ENCODE results near the gene SPN. TPM values are rescaled to one million over a fixed set of nuclear protein-coding genes. Genes with fewer than 3 reads are reported as not detected.

The SPN gene
- total RNA-seq, 1 experiment from 2014 or later = 0.47 TPM

GRCh38 chr16:29643596-29643995 lies 19.5 kb upstream of the SPN start (continued):
- no peak for TF ChIP-seq ZBTB33 (IDR thresholded peaks at IDR 0.05; ENCODE audit: extremely low read depth, insufficient replicate concordance, low read length)
- no peak for TF ChIP-seq POLR2A (IDR thresholded peaks at IDR 0.05; ENCODE audit: borderline replicate concordance, extremely low read depth, insufficient read depth, insufficient read length)
- TF ChIP-seq SIN3A (IDR thresholded peaks at IDR 0.05; ENCODE audit: low read depth) = no peak
- TF ChIP-seq FOSL1 (IDR thresholded peaks at IDR 0.05; ENCODE audit: low read depth) = no peak
- TF ChIP-seq JUND (IDR thresholded peaks at IDR 0.05) = no peak
- no peak for TF ChIP-seq CTCF (IDR thresholded peaks at IDR 0.05 in 2 of 3, conservative IDR thresholded peaks at IDR 0.05 in 1 of 3; ENCODE audit: borderline replicate concordance in 1 of 3, insufficient read depth in 1 of 3, low read depth in 2 of 3, low read length in 2 of 3)
- no peak for TF ChIP-seq MAX (IDR thresholded peaks at IDR 0.05)
- TF ChIP-seq EZH2 (IDR thresholded peaks at IDR 0.05) = no peak

- H3K36me3 ChIP-seq (ENCODE audit: control insufficient read depth in 1 of 2, insufficient read depth in 2 of 2, low read length in 2 of 2) = no peaks in the 10 kb centered on the region
- H4K20me1 ChIP-seq (ENCODE audit: insufficient read depth) = no peaks in the 10 kb centered on the region
- ChIA-PET POLR2A (interaction anchor here (0.7 kb wide), 1 partner anchor 11 kb away, joined by 3 read pairs; no protein-coding TSS in a partner anchor), CTCF (no interaction called here), RAD21 (ENCODE audit: low non-redundant PET in 1 of 2, low total read pairs in 2 of 2, uncharacterized antibody in 2 of 2, unreplicated experiment in 2 of 2) (no interaction called here)
- H2AFZ ChIP-seq (ENCODE audit: low read depth, low read length, poor library complexity, severe bottlenecking) = no peak overlapping the region
- no peaks in the 10 kb centered on the region for H3K9me2 ChIP-seq (ENCODE audit: insufficient read depth)
- no peaks in the 10 kb centered on the region for H3K27me3 ChIP-seq (ENCODE audit: insufficient read depth, low read length)
- no peak for ATAC-seq
- no peaks in the 10 kb centered on the region for H3K4me1 ChIP-seq (ENCODE audit: control insufficient read depth in 1 of 2, insufficient read depth in 2 of 2, low read length in 2 of 2)
- BruUV-seq (replicated peaks) = no TSS peak
- no peaks in the 10 kb centered on the region for H3K79me2 ChIP-seq (ENCODE audit: insufficient read depth, low read length)
- H3K4me2 ChIP-seq (ENCODE audit: low read length) = no peak overlapping the region
- DNase-seq (ENCODE audit: low read depth, low spot score) = no peak
- H3K9ac ChIP-seq (ENCODE audit: low read length) = no peak overlapping the region
- no peak overlapping the region for H3K27ac ChIP-seq (ENCODE audit: low read depth, low read length)
- no peaks in the 10 kb centered on the region for H3K9me3 ChIP-seq (ENCODE audit: control insufficient read depth in 1 of 2, insufficient read depth in 1 of 2, low read depth in 1 of 2, low read length in 2 of 2)
- intact Hi-C loops (cut with micrococcal nuclease) = no loop called here
- H3K4me3 ChIP-seq (replicated peaks in 1 of 2; ENCODE audit: low read depth in 1 of 2, low read length in 2 of 2) = no peak overlapping the region
- TF ChIP-seq EGR1 (IDR thresholded peaks at IDR 0.05; ENCODE audit: low read depth) = no peak
- no peak for TF ChIP-seq CBX3 (IDR thresholded peaks at IDR 0.05; ENCODE audit: low read depth)
- no peak for TF ChIP-seq ZFX (IDR thresholded peaks at IDR 0.05)
- TF ChIP-seq POLR2A (IDR thresholded peaks at IDR 0.05; ENCODE audit: borderline replicate concordance, extremely low read depth, insufficient read depth, insufficient read length) = no peak
- TF ChIP-seq MAX (IDR thresholded peaks at IDR 0.05) = no peak
- no peak for TF ChIP-seq ATF3 (IDR thresholded peaks at IDR 0.05)
- no peak for TF ChIP-seq ELF1 (IDR thresholded peaks at IDR 0.05; ENCODE audit: borderline replicate concordance, low read depth)
- no peak for TF ChIP-seq SRF (IDR thresholded peaks at IDR 0.05; ENCODE audit: low read depth)
- TF ChIP-seq CTCF (IDR thresholded peaks at IDR 0.05 in 2 of 3, conservative IDR thresholded peaks at IDR 0.05 in 1 of 3; ENCODE audit: borderline replicate concordance in 1 of 3, insufficient read depth in 1 of 3, low read depth in 2 of 3, low read length in 2 of 3) = no peak
- TF ChIP-seq SIN3A (IDR thresholded peaks at IDR 0.05; ENCODE audit: low read depth) = no peak
- TF ChIP-seq YY1 (IDR thresholded peaks at IDR 0.05; ENCODE audit: extremely low read depth, insufficient replicate concordance, low read depth, low read length) = no peak
- TF ChIP-seq EZH2phosphoT487 (IDR thresholded peaks at IDR 0.05; ENCODE audit: borderline replicate concordance) = no peak
- no peak for TF ChIP-seq FOSL1 (IDR thresholded peaks at IDR 0.05; ENCODE audit: low read depth)
- TF ChIP-seq RAD21 (IDR thresholded peaks at IDR 0.05; ENCODE audit: low read depth) = no peak
- no peak for TF ChIP-seq EZH2 (IDR thresholded peaks at IDR 0.05)
- TF ChIP-seq TCF7L2 (IDR thresholded peaks at IDR 0.05; ENCODE audit: borderline replicate concordance, extremely low read depth, insufficient read depth, insufficient read length) = no peak
Measured at GRCh38 chr16:29644338-29644857, 18.6 kb upstream of the SPN start.
